ENCODE results near the gene DENND10. TPM values are rescaled to one million over a fixed set of nuclear protein-coding genes. Genes with fewer than 3 reads are reported as not detected.
A peak's percentile ranks its signal among the peaks of the same experiment; 100 is the strongest.

Gene DENND10
- total RNA-seq, 1 experiment from 2014 or later = 60.6 TPM

GRCh38 chr10:119080521-119081259 lies 23.2 kb upstream of the DENND10 start, which contains the start of gene EIF3A (continued):
- TF ChIP-seq MAX (CRISPR knock-in tag; IDR thresholded peaks at IDR 0.05) (peak; percentile 94), FOXK1 (CRISPR knock-in tag; IDR thresholded peaks at IDR 0.05) (peak; percentile 75), FOXP1 (CRISPR knock-in tag; IDR thresholded peaks at IDR 0.05; ENCODE audit: borderline replicate concordance) (peak; percentile 86), PREB (CRISPR knock-in tag; IDR thresholded peaks at IDR 0.05; ENCODE audit: borderline replicate concordance) (0 out of 2 replicates have a peak, but pooled peaks have one; percentile 35), NR3C1 (CRISPR knock-in tag; conservative IDR thresholded peaks at IDR 0.05; ENCODE audit: low read depth) (no peak), NFYB (CRISPR knock-in tag; conservative IDR thresholded peaks at IDR 0.05; ENCODE audit: low read depth) (0 out of 2 replicates have a peak, but pooled peaks have one; percentile 16), MYBL2 (CRISPR knock-in tag; IDR thresholded peaks at IDR 0.05) (peak; percentile 78; the same call in 1 of the 2 replicates), ERG (CRISPR knock-in tag; IDR thresholded peaks at IDR 0.05) (no peak), ATF6 (CRISPR knock-in tag; IDR thresholded peaks at IDR 0.05) (no peak), E2F4 (CRISPR knock-in tag; IDR thresholded peaks at IDR 0.05; ENCODE audit: borderline replicate concordance, low read depth) (peak; percentile 19; the same call in 1 of the 2 replicates), SMAD3 (CRISPR knock-in tag; IDR thresholded peaks at IDR 0.05; ENCODE audit: borderline replicate concordance) (peak; percentile 13; the same call in 1 of the 2 replicates), HMGXB4 (CRISPR knock-in tag; IDR thresholded peaks at IDR 0.05) (0 out of 2 replicates have a peak, but pooled peaks have one; percentile 83), ZNF281 (CRISPR knock-in tag; IDR thresholded peaks at IDR 0.05) (no peak), USF1 (CRISPR knock-in tag; IDR thresholded peaks at IDR 0.05) (peak; percentile 95), E2F1 (CRISPR knock-in tag; IDR thresholded peaks at IDR 0.05) (0 out of 2 replicates have a peak, but pooled peaks have one; percentile 63), TEAD1 (CRISPR knock-in tag; IDR thresholded peaks at IDR 0.05) (peak; percentile 84), ETV6 (CRISPR knock-in tag; IDR thresholded peaks at IDR 0.05) (peak; percentile 61), ATF2 (CRISPR knock-in tag; IDR thresholded peaks at IDR 0.05; ENCODE audit: borderline replicate concordance, low read depth) (no peak), ZBTB43 (CRISPR knock-in tag; IDR thresholded peaks at IDR 0.05) (peak; percentile 56; the same call in 1 of the 2 replicates), TEAD4 (CRISPR knock-in tag; IDR thresholded peaks at IDR 0.05) (no peak), JAZF1 (CRISPR knock-in tag; IDR thresholded peaks at IDR 0.05) (no peak)
